Stimulated activated naive B cell treated with anti-CD40 and anti-IgM and Interleukin-4, amounts not matched to agents 10 μg/mL and 1 μg/mL and 100 μg/mL, for 72 hours (primary cell): ENCODE measurements around the gene GEMIN2.
"Not testable (repeated sequence)": the region's sequence is repeated elsewhere in the genome, so short reads cannot be mapped to it uniquely, and the experiment has no call there.

Source experiments
- ATAC-seq, 2 donors: fragments of 150-1000 bp; cut with Tn5 transposase; replicated peaks; 2 replicates each; pipeline ENCODE4 v1.10.0; 2021; ENCODE audit warnings: moderate library complexity in 1 of 2
- DNase-seq: peaks from one replicate; pipeline ENCODE4 v3.0.0; 2021
- H3K27ac Mint-ChIP-seq: one replicate; pipeline ENCODE4 v1.8.0; 2022; ENCODE audit warnings: mild to moderate bottlenecking, mixed read lengths
- H3K27me3 Mint-ChIP-seq, 2 donors: one replicate each; pipeline ENCODE4 v1.8.0; 2022; ENCODE audit warnings: mixed read lengths in 2 of 2
- H3K36me3 Mint-ChIP-seq, 2 donors: one replicate each; pipeline ENCODE4 v1.8.0; 2022; ENCODE audit warnings: mixed read lengths in 2 of 2, mild to moderate bottlenecking in 1 of 2
- H3K4me1 Mint-ChIP-seq, 2 donors: one replicate each; pipeline ENCODE4 v1.8.0; 2022; ENCODE audit warnings: mixed read lengths in 2 of 2, mild to moderate bottlenecking in 1 of 2
- H3K4me3 Mint-ChIP-seq, 2 donors: one replicate each; pipeline ENCODE4 v1.8.0; 2022; ENCODE audit warnings: mild to moderate bottlenecking in 2 of 2, mixed read lengths in 2 of 2, moderate library complexity in 1 of 2
- H3K9me3 Mint-ChIP-seq, 2 donors: one replicate each; pipeline ENCODE4 v1.8.0; 2022; ENCODE audit warnings: mixed read lengths in 2 of 2, mild to moderate bottlenecking in 1 of 2

The GEMIN2 gene

GRCh38 chr14:39102265-39102968, 11.7 kb upstream of the GEMIN2 start:
- ATAC-seq (peak; percentile 10 to 37), DNase-seq (no peak)
- peaks cover 5 to 7% of the 10 kb centered on the region in 2 donors for H3K36me3 Mint-ChIP-seq
- H3K4me1 Mint-ChIP-seq: peaks cover 21 to 46% of the 10 kb centered on the region in 2 donors
- H3K9me3 Mint-ChIP-seq: no peaks in the 10 kb centered on the region
- no peaks in the 10 kb centered on the region for H3K27me3 Mint-ChIP-seq
- H3K4me3 Mint-ChIP-seq: peak overlapping the region; percentile 90 to 99
- peak overlapping the region; percentile 94 for H3K27ac Mint-ChIP-seq

DNA sequence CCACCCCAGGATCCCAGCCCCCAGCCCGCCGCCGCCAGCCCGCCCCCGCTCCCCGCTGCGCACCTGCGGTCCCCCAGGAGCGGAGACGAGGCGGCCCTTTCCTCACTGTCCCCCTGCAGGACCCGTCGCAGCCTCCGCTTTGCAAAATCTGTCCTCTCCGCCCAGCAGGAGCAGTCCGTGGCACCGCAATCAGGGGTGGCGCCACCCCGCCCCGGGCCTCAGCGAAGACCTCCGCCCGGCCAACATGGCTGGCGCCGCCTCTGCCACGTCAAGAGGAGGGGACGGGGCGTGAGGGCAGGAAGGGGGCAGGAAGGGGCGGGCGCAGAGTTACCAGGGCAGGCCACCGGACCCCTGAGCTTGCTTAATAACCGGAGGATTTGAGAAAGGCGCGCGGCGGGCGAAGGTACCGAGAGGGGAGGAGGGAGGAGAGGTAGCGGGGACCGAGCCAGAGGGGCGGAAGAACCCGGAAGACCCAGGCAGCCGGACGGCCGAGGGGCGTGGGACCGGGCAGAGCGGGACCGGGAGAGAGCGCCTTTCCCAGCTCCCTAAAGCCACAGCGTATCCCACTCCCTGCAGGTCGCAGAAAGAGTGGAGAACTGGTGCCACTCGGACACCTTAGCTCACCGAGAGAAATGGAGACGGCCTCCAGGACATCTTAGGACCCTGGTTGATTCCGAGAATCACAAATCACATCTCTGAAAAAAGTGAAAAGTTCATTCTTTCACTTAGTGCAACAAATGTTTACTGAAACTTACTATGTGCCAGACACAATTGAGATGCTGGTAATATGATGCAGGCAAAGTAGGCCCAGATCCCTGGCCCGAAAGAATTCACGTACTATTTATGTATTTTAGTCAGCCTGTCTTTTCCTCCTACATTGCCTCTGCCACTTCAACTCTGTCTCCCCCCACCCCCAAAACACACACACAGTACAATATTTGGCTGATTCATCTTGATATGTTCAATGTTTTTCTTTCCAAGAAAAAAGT, 10.9 kb upstream of the GEMIN2 start, which contains the start of gene SEC23A:
Gene SEC23A, minus strand, starts transcription at position 267 of the 989 bp plus-strand sequence. CDS start 7,117 bp downstream, outside the sequence.
- no peaks in the 10 kb centered on the region for H3K27me3 Mint-ChIP-seq
- peak; percentile 80 for DNase-seq
- H3K4me1 Mint-ChIP-seq: peaks cover 20 to 40% of the 10 kb centered on the region in 2 donors

DNA sequence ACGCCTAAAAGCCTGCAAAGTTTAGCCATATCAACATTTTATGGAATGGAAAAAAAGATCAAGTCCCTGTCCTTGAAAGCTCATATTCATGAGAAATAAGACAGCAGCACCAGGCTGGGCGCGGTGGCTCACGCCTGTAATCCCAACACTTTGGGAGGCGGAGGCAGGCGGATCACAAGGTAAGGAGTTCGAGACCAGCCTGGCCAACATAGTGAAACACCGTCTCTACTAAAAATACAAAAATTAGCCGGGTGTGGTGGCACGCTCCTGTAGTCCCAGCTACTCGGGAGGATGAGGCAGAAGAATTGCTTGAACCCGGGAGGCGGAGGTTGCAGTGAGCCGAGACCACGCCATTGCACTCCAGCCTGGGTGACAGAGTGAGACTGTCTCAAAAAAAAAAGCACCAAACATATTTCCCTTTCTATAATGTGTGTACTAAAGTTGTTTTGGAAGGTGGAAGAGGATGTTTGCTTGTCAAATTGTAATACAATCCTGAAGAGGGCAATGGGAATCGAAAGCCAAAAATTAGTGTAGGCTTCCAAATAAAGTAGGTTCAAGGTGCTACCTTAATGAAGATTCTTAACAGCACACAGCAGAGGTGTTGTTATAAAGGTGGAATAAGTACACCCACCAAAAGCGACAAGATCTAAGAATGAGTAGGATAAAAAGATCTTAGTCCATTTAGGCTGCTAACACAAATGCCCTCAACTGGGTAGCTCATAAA, 9.9 kb upstream of the GEMIN2 start:
- H3K4me1 Mint-ChIP-seq: peaks cover 20 to 40% of the 10 kb centered on the region in 2 donors
- H3K36me3 Mint-ChIP-seq, H3K27me3 Mint-ChIP-seq, DNase-seq, ATAC-seq, H3K9me3 Mint-ChIP-seq: not testable (repeated sequence)
- H3K4me3 Mint-ChIP-seq: peak overlapping the region; percentile 90 to 99
- peak overlapping the region; percentile 99 for H3K27ac Mint-ChIP-seq

More for the DNA sequence above, 10.9 kb upstream of the GEMIN2 start, which contains the start of gene SEC23A:
- Mint-ChIP-seq H3K36me3 (peaks cover 5 to 7% of the 10 kb centered on the region in 2 donors), H3K27ac (peak within 1 kb of the TSS; percentile 99), H3K9me3 (no peaks in the 10 kb centered on the region), H3K4me3 (peak within 1 kb of the TSS; percentile 90 to 99)
- ATAC-seq: peak; percentile 97

DNA sequence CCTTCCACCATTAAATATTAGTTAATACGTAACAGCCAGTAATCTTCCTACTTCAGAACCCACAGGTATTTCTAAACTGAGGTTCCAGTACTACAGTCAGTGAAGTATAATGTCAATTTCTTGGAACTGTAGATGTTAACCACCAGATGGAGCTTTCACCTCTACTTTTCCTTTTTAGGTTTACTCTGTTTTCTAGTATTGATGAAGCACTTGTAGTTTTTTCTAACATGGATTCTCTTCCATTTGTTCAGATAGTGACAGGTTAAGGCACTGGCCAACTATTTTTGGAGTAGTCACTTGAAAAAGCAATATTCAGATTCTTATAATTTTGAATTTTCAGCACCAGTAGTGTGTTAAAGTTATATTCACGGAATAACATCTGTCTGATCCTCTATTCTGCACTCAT, 6.5 kb upstream of the GEMIN2 start:
- no peak for ATAC-seq
- no peaks in the 10 kb centered on the region for H3K9me3 Mint-ChIP-seq
- peaks cover 12 to 14% of the 10 kb centered on the region in 2 donors for H3K4me1 Mint-ChIP-seq
- peaks cover 0 to 3% of the 10 kb centered on the region in 2 donors for H3K36me3 Mint-ChIP-seq
- no peak overlapping the region for H3K4me3 Mint-ChIP-seq
- DNase-seq: no peak
- H3K27ac Mint-ChIP-seq: no peak overlapping the region
- no peaks in the 10 kb centered on the region for H3K27me3 Mint-ChIP-seq

GRCh38 chr14:39108791-39109190, 5.3 kb upstream of the GEMIN2 start:
- Mint-ChIP-seq H3K9me3 (no peaks in the 10 kb centered on the region), H3K27me3 (no peaks in the 10 kb centered on the region), H3K36me3 (no peaks in the 10 kb centered on the region), H3K27ac (no peak overlapping the region), H3K4me1 (peaks cover 11 to 12% of the 10 kb centered on the region in 2 donors), H3K4me3 (no peak overlapping the region)
- DNase-seq: no peak
- no peak for ATAC-seq

DNA sequence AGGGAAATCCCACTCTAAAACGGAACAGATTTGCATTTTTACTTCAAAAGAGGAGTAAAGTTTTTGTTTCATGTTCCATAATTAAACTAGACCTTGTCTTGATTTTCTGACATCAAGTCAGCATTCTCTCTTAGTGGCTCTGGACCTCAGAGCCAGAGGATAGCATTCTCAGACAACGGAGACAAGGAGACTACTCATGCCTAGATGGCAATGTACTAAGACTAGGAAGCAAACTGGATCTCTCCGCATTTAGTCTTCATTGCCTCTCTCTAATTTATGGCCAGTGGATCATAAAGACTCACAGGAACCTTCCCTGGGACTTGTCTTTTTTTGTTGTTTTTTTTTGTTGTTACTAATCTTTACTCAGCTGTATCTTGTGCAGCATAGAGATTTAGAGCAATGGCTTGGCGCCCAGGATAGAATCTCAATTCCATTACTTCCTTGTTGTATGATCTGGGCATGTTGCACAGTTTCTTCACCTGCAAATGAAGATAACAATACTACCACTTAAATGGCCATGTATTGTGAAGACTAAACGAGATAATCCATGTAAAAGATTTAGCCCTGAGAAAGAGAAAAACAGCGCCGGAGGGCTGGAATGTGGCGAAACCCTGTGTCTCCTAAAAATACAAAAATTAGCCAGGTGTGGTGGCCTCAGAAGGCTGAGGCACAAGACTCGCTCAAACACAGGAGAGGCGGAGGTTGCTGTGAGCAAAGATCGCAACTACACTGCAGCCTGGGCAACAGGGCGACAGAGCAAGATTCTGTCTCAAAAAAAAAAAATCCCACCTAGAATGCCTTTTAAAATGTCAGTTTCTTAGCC, 4.0 kb upstream of the GEMIN2 start:
- Mint-ChIP-seq H3K36me3 (no peaks in the 10 kb centered on the region), H3K4me3 (no peak overlapping the region), H3K9me3 (no peaks in the 10 kb centered on the region), H3K4me1 (peaks cover 8% of the 10 kb centered on the region in 2 donors), H3K27ac (no peak overlapping the region), H3K27me3 (no peaks in the 10 kb centered on the region)
- DNase-seq (no peak), ATAC-seq (no peak)

DNA sequence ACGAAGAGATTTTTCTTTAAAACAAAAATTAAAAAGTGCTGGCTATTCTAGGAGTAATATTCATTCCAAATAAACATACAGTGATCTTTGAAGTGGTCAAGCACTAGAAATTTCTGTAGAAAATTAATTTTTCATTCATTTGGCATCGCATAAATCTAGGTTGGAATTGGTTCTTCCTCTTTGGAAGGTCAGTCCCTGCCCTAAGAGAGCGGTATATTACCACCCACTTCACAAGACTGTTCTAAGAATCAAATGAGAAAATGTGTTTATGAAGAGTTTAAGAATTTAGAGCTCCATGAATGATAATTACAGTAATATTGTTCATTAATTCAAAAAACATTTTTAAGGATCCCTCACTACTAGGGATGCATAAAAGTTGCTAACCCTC, 444 bp upstream of the GEMIN2 start:
- no peaks in the 10 kb centered on the region for H3K27me3 Mint-ChIP-seq
- H3K27ac Mint-ChIP-seq: peak overlapping the region; percentile 47
- no peaks in the 10 kb centered on the region for H3K9me3 Mint-ChIP-seq
- H3K4me1 Mint-ChIP-seq: peaks cover 8 to 14% of the 10 kb centered on the region in 2 donors
- peak overlapping the region; percentile 96 to 99 for H3K4me3 Mint-ChIP-seq
- ATAC-seq (peak; percentile 2), DNase-seq (no peak)
- H3K36me3 Mint-ChIP-seq: peaks cover 0 to 2% of the 10 kb centered on the region in 2 donors

DNA sequence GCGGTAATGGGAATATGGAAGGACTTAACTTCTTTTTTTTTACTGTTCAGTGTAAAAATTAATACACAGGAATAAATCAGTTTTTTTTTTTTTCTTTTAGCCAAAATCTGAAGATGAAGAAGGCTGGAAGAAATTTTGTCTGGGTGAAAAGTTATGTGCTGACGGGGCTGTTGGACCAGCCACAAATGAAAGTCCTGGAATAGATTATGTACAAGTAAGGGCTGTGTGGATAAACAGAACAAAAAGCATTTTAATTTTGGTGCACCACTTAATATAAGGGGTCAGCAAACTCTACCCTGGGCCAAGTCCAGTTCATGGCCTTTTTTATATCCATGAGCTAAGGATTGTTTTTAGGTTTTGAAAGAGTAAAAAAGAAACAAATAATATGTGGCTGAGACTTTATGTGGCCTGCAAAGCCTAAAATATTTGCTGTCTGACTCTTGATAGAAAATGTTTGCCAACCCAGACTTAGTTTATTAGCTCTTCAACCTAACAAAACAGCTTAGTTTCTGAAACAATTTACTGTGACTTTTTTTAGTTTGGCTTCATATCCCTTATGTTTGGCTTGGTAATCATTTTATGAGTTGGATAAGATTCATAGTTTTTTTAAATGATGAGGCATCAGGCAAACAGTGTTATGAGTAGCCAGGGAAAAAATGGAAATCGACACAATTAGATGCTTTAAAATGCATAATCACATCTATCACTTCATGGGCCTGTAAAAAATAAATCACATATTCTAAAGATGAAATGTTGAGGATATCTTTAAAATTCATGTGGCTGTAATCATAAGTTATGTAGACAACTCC, 8.4 kb downstream of the GEMIN2 start:
- H3K9me3 Mint-ChIP-seq: no peaks in the 10 kb centered on the region
- no peak overlapping the region for H3K27ac Mint-ChIP-seq
- peaks cover 11 to 15% of the 10 kb centered on the region in 2 donors for H3K36me3 Mint-ChIP-seq
- no peaks in the 10 kb centered on the region for H3K4me1 Mint-ChIP-seq
- DNase-seq: no peak
- no peaks in the 10 kb centered on the region for H3K27me3 Mint-ChIP-seq
- H3K4me3 Mint-ChIP-seq: no peak overlapping the region
- ATAC-seq: no peak

DNA sequence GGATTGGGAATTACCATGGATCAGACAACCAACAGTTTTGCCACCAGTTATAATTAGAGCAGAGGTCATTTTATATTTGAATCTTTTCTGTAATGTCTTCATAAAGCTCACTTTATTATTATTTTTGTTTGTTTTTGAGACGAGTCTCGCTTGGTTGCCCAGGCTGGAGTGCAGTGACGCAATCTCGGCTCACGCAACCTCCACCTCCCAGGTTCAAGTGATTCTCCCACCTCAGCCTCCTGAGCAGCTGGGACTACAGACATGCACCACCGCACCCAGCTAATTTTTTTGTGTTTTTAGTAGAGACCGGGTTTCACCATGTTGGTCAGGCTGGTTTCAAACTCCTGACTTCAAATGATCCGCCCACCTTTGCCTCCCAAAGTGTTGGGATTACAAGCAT, 23.7 kb downstream of the GEMIN2 start:
- Mint-ChIP-seq H3K36me3 (peaks cover 41 to 59% of the 10 kb centered on the region in 2 donors), H3K4me1 (peaks cover 8 to 12% of the 10 kb centered on the region in 2 donors)
- H3K27me3 Mint-ChIP-seq, H3K27ac Mint-ChIP-seq, H3K9me3 Mint-ChIP-seq, ATAC-seq, H3K4me3 Mint-ChIP-seq, DNase-seq: not testable (repeated sequence)

DNA sequence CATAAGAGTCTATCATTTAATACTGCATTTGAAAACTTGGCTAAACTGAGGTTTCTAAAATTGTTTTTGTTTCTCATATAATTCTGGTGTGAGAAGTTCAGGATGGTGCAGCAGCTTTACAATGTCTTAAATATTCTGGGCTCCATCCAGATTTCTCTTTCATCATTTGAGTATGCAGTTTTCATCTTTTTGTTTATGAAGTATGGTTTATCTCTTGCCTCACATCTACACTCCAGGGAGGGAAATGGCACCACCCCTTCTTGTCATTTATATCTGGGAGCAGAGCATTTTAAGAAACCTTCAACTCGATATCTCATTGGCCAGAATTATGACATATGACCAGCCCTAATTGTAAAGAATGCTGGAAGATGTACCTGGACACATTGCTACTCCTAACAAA, 24.3 kb downstream of the GEMIN2 start:
- H3K27ac Mint-ChIP-seq: no peak overlapping the region
- ATAC-seq: no peak
- no peak overlapping the region for H3K4me3 Mint-ChIP-seq
- peaks cover 44 to 62% of the 10 kb centered on the region in 2 donors for H3K36me3 Mint-ChIP-seq
- H3K27me3 Mint-ChIP-seq: no peaks in the 10 kb centered on the region
- peaks cover 10 to 16% of the 10 kb centered on the region in 2 donors for H3K4me1 Mint-ChIP-seq
- peaks cover 6 to 8% of the 10 kb centered on the region in 2 donors for H3K9me3 Mint-ChIP-seq
- no peak for DNase-seq

DNA sequence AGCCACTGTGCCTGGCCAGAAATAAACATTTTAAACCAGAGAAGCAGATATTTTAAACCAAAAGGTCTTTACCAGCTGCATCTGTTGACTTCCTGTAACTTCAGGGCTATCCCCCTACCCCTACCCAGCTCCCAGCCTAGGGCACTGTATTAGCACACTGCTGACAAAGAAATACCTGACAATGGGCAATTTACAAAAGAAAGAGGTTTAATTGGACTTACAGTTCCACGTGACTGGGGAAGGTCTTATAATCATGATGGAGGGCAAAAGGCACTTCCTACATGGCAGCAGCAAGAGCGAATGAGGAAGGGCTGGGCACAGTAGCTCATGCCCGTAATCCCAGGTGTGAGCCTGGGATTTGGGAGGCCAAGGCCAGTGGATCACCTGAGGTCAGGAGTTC, 26.0 kb downstream of the GEMIN2 start:
- peaks cover 40 to 58% of the 10 kb centered on the region in 2 donors for H3K36me3 Mint-ChIP-seq
- peak overlapping the region; percentile 60 for H3K27ac Mint-ChIP-seq
- peaks cover 6 to 8% of the 10 kb centered on the region in 2 donors for H3K9me3 Mint-ChIP-seq
- H3K27me3 Mint-ChIP-seq: no peaks in the 10 kb centered on the region
- peaks cover 10 to 16% of the 10 kb centered on the region in 2 donors for H3K4me1 Mint-ChIP-seq
- ATAC-seq (no peak), DNase-seq (no peak)
- H3K4me3 Mint-ChIP-seq: no peak overlapping the region

DNA sequence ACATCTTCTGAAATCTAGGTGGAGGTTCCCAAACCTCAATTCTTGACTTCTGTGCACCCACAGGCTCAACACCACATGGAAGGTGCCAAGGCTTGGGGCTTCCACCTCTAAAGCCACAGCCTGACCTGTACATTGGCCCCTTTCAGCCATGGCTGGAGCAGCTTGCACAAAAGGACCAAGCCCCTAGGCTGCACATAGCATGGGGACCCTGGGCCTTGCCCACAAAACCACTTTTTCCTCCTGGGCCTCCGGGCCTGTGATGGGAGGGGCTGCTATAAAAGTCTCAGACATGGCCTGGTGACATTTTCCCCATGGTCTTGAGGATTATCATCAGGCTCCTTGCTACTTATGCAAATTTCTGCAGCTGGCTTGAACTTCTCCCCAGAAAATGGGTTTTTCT, 27.5 kb downstream of the GEMIN2 start:
- H3K27me3 Mint-ChIP-seq, H3K4me3 Mint-ChIP-seq, ATAC-seq, H3K9me3 Mint-ChIP-seq, H3K27ac Mint-ChIP-seq, DNase-seq: not testable (repeated sequence)
- peaks cover 42 to 64% of the 10 kb centered on the region in 2 donors for H3K36me3 Mint-ChIP-seq
- peaks cover 12 to 16% of the 10 kb centered on the region in 2 donors for H3K4me1 Mint-ChIP-seq
